ENCODE data around the gene C16orf87.
"Not testable (repeated sequence)": the region's sequence is repeated elsewhere in the genome, so short reads cannot be mapped to it uniquely, and the experiment has no call there.

C16orf87 gene

GRCh38 chr16:46830902-46831647 is at the start of gene C16orf87:
TSS of gene C16orf87 (minus strand) at chr16:46831180. CDS start at chr16:46831149, 31 bp downstream.
- peak; percentile 81 to 83 for DNase-seq (ENCODE audit: low read depth in 1 of 2, low spot score in 1 of 2)

GRCh38 chr16:46875243-46875642 is 44.3 kb upstream of the C16orf87 start:
- DNase-seq (ENCODE audit: low read depth in 1 of 2, low spot score in 1 of 2), result no peak

- DNase-seq (ENCODE audit: low read depth in 1 of 2, low spot score in 1 of 2), result no peak
Observed at GRCh38 chr16:46873201-46873600, 42.2 kb upstream of the C16orf87 start.

GRCh38 chr16:46871597-46871996 is 40.6 kb upstream of the C16orf87 start:
- DNase-seq (ENCODE audit: low read depth in 1 of 2, low spot score in 1 of 2), result no peak

GRCh38 chr16:46868891-46869290 is 37.9 kb upstream of the C16orf87 start:
- DNase-seq (ENCODE audit: low read depth in 1 of 2, low spot score in 1 of 2), result not testable (repeated sequence)

- not testable (repeated sequence) for DNase-seq (ENCODE audit: low read depth in 1 of 2, low spot score in 1 of 2)
Observed at GRCh38 chr16:46867486-46867885, 36.5 kb upstream of the C16orf87 start.

- no peak for DNase-seq (ENCODE audit: low read depth in 1 of 2, low spot score in 1 of 2)
Observed at GRCh38 chr16:46866286-46866685, 35.3 kb upstream of the C16orf87 start.

GRCh38 chr16:46862555-46863447 is 31.8 kb upstream of the C16orf87 start:
- DNase-seq (ENCODE audit: low read depth in 1 of 2, low spot score in 1 of 2), result no peak

- DNase-seq (ENCODE audit: low read depth in 1 of 2, low spot score in 1 of 2), result no peak
Observed at GRCh38 chr16:46859719-46860152, 28.8 kb upstream of the C16orf87 start.

- no peak for DNase-seq (ENCODE audit: low read depth in 1 of 2, low spot score in 1 of 2)
Observed at GRCh38 chr16:46858151-46858550, 27.2 kb upstream of the C16orf87 start.

GRCh38 chr16:46857368-46857945 is 26.5 kb upstream of the C16orf87 start:
- no peak for DNase-seq (ENCODE audit: low read depth in 1 of 2, low spot score in 1 of 2)

GRCh38 chr16:46855389-46855788 is 24.4 kb upstream of the C16orf87 start:
- no peak for DNase-seq (ENCODE audit: low read depth in 1 of 2, low spot score in 1 of 2)

GRCh38 chr16:46854846-46855245 is 23.9 kb upstream of the C16orf87 start:
- DNase-seq (ENCODE audit: low read depth in 1 of 2, low spot score in 1 of 2), result no peak

GRCh38 chr16:46853713-46854443 is 22.9 kb upstream of the C16orf87 start:
- DNase-seq (ENCODE audit: low read depth in 1 of 2, low spot score in 1 of 2), result peak; percentile 18 to 50

- DNase-seq (ENCODE audit: low read depth in 1 of 2, low spot score in 1 of 2), result no peak
Observed at GRCh38 chr16:46852130-46852529, 21.1 kb upstream of the C16orf87 start.

GRCh38 chr16:46850619-46851555 is 19.9 kb upstream of the C16orf87 start:
- no peak for DNase-seq (ENCODE audit: low read depth in 1 of 2, low spot score in 1 of 2)

- no peak for DNase-seq (ENCODE audit: low read depth in 1 of 2, low spot score in 1 of 2)
Observed at GRCh38 chr16:46848768-46849764, 18.1 kb upstream of the C16orf87 start.

- no peak for DNase-seq (ENCODE audit: low read depth in 1 of 2, low spot score in 1 of 2)
Observed at GRCh38 chr16:46845952-46846351, 15.0 kb upstream of the C16orf87 start.

- DNase-seq (ENCODE audit: low read depth in 1 of 2, low spot score in 1 of 2), result no peak
Observed at GRCh38 chr16:46844771-46845170, 13.8 kb upstream of the C16orf87 start.
